Measurements from ENCODE around the gene KIAA1217.

Gene KIAA1217

DNA sequence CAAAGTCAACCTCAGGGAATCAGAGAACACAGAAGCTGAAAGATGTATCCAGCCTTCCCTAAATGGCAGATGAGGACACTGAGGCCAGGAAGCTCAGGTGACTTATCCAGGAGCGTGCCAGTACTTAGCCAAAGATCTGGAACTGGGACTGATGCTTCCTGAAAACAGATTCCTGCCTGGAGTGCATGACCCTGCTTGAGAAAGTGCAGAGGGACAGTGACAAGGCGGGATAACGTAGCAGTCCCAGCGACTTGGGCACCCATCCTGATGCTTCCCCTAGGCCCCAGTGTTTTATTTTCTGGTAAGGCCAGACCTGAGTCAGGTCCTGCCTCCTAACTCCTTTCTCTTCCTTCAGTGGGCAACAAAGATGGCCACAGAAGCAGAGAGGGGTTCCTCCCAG, 48.6 kb downstream of the KIAA1217 start:
- in situ Hi-C loops (cut with HindIII; ENCODE audit: low pct_unique_long_range_greater_than_20kb, low sequenced_read_pairs): no loop called here
- TF ChIP-seq JUND (IDR thresholded peaks at IDR 0.05; ENCODE audit: low read depth): no peak
- DNase-seq (ENCODE audit: low read depth in 1 of 2, low spot score in 1 of 2): no peak

DNA sequence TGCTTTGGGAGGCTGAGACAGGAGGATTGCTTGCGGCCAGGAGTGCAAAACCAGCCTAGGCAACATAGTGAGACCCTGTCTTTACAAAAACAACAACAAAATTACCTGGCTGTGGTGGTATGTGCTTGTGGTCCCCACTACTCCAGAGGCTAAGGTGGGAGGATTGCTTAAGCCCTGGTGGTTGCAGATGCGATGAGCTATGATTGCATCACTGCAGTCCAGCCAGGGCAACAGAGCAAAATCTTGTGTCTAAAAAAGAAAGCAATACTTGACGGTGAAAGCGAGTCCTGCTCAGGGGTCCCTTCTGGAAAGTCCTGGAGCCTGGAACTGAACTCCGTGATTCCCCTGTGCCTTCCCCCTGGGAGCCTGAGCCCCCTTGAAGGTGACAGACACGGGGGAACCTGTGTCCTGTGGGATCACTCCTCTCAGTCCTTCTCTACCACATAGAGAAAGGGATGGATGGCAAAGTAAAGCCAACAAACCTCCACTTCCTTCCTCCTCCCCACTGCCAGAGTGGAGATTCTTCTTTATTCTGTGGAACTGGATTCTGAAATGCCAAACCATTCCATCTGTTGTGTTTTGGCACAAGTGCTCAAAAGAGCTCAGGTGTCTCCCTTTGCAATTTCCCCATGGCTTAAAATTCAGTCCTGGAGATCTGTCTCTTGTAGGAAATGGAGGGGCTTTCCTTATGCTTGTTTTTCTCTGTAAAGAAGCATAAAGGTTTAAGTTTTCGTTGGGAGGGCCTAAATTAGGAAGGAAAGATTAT, 50.6 kb downstream of the KIAA1217 start:
- in situ Hi-C loops (cut with HindIII; ENCODE audit: low pct_unique_long_range_greater_than_20kb, low sequenced_read_pairs): no loop called here
- no peak for TF ChIP-seq JUND (IDR thresholded peaks at IDR 0.05; ENCODE audit: low read depth)
- no peak for DNase-seq (ENCODE audit: low read depth in 1 of 2, low spot score in 1 of 2)

DNA sequence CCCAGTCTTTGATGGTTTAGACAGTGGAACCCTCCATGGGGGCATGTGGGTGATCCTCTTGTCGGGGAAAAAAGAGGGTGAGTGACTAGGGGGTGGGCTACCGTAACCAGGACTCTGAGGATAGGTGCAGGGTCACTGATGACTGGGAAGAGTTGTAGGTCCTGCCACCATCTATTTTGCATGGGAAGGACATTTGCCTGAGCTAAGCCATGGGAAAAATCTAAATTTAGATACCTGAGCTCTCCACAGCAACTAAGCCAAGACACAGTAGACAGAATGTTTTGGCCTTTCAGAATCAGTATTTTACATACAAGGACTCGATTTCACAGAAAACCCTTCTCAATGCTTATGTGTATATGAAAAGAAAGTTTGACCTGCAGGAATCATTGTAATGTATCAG, 52.7 kb downstream of the KIAA1217 start:
- no peak for DNase-seq (ENCODE audit: low read depth in 1 of 2, low spot score in 1 of 2)
- in situ Hi-C loops (cut with HindIII; ENCODE audit: low pct_unique_long_range_greater_than_20kb, low sequenced_read_pairs): no loop called here
- TF ChIP-seq JUND (IDR thresholded peaks at IDR 0.05; ENCODE audit: low read depth): no peak

DNA sequence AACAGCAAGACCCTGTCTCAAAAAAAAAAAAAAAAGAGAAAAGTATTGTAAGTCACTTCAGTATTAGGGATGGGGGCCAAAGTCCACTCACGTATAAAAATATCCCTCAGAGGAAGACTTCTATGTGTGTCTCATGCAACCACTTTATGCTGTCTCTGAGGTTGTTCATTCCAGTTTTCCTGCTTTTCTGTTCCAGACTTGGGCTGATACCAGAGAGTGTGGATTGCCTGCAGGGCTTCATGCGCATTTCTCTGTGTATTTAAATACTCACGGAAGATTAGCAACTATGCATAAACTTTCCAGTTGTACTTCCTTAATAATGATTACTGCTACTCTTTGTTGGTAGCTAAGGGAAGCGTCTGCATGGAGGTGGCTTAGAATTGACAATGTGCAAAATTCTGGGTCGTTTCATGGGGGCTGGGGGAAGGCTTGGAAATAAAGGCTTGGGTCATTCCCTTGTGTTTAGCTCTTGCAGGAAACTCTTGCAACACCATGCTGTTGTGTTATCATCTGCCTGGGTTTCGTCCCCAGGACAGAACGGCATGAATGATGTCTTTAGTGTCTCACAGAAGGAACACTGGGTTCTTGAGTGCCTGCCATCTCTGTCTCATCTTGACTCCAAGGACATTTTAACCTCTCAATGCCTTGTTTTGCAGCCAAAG, 54.1 kb downstream of the KIAA1217 start:
- in situ Hi-C loops (cut with HindIII; ENCODE audit: low pct_unique_long_range_greater_than_20kb, low sequenced_read_pairs): no loop called here
- TF ChIP-seq JUND (IDR thresholded peaks at IDR 0.05; ENCODE audit: low read depth): no peak

DNA sequence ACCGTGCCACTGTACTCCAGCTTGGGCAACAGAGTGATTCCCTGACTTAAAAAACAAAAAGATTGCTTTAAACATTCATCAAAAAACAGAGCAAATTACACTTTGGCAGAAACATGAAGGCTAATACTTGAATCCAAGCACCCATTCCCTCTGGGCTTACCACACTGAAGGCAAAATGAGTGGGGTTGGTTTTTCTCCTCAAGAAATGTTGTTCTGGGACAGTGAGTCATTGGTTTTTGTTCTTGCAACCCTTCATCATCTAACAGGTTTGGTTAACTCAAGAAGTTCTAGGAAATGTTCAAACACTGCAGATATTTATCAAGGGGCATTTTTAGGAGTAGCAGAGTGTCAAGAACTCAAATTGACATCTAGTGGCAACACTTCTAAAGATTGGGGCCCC, 60.5 kb downstream of the KIAA1217 start:
- no peak for DNase-seq (ENCODE audit: low read depth in 1 of 2, low spot score in 1 of 2)
- TF ChIP-seq JUND (IDR thresholded peaks at IDR 0.05; ENCODE audit: low read depth): no peak
- in situ Hi-C loops (cut with HindIII; ENCODE audit: low pct_unique_long_range_greater_than_20kb, low sequenced_read_pairs): no loop called here

More for the DNA sequence above, 54.1 kb downstream of the KIAA1217 start:
- DNase-seq (ENCODE audit: low read depth in 1 of 2, low spot score in 1 of 2): peak in 1 of 2 experiments; percentile 64

DNA sequence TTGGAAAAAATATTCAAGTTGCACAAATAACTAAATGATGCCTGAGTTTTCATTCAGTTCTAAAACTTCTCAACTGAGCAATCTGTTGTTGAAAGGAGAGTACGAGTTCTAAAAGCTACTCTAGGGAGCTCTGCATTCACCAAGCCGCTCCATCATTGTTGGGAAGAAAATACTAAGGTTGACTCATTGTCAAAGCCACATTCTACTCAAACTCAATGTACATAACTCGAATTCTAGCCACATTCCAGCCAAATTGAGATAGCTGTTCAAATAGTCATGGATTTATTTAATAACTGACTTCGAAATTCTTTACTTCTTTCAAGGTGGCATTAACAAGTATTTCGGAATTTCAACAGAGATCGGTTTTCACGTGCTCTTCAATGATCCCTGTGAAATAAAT, 63.4 kb downstream of the KIAA1217 start:
- in situ Hi-C loops (cut with HindIII; ENCODE audit: low pct_unique_long_range_greater_than_20kb, low sequenced_read_pairs): no loop called here
- no peak for TF ChIP-seq JUND (IDR thresholded peaks at IDR 0.05; ENCODE audit: low read depth)
- DNase-seq (ENCODE audit: low read depth in 1 of 2, low spot score in 1 of 2): no peak

DNA sequence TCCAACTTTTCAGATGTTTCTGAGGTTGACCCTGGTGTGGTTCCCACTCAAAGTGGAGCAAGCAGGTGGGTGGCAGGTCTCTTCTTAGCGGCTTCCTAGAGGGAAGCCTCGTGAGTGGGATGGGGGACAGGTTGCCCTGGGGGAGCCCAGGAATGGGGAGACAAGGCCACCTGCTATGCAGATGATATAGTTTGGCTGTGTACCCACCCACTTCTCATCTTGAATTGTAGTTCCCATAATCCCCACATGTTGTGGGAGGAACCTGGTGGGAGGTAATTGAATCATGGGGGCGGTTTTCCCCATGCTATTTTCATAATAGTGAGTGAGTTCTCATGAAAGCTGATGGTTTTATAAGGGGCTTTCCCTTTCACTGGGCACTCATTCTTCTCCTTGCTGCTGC, 68.3 kb downstream of the KIAA1217 start:
- in situ Hi-C loops (cut with HindIII; ENCODE audit: low pct_unique_long_range_greater_than_20kb, low sequenced_read_pairs): no loop called here
- no peak for TF ChIP-seq JUND (IDR thresholded peaks at IDR 0.05; ENCODE audit: low read depth)
- DNase-seq (ENCODE audit: low read depth in 1 of 2, low spot score in 1 of 2): no peak

DNA sequence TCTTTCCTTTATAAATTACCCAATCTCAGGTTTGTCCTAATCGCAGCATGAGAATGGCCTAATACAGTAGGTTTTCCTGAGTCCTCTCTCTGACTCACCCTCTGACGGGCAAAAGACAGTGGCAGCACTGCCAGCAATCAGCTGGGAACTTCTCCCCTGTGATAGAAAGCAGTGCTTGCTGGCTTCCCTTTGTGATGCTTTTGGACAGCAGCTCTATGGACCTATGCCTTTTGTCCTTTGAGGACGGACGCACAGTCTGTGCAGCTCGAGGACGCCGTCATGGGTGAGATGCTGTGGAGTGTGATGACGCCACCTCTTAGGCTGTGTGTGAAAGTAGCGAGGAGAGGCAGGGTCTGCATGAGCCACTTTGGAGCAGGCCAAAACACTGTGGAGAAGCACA, 68.8 kb downstream of the KIAA1217 start:
- TF ChIP-seq JUND (IDR thresholded peaks at IDR 0.05; ENCODE audit: low read depth): no peak
- DNase-seq (ENCODE audit: low read depth in 1 of 2, low spot score in 1 of 2): no peak
- in situ Hi-C loops (cut with HindIII; ENCODE audit: low pct_unique_long_range_greater_than_20kb, low sequenced_read_pairs): no loop called here

DNA sequence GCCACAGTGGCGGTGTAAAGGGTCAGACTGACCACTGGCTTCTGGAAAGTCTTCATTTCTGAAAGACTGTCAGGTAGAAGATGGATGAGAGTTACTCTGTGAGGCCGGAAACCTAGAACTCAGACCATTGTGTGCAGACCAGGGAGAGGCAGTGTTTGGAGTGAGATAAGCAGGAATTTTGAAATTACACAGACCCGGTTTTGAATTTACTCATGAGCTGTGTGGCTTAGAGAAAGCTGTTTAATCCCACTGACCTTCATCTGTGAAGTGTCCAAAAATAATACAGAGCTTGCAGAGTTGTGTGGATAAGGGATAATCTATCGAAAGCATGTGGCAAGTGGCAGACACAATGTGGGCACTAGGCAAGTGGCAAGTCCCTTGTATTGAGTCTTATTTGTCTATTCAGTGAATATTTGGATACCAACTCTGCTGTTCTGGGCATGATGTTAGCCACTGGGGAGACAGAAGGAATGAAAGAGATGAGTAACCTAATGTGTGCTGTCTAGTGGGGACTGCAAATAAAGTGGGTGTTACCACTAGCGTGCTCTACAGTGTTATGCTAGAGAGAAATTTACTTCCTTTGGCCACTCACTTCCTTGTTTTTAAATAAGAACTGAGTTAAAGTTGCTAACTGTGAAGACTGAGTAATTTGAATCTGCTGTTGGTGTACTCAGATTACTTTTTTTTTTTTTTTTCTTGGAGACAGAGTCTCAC, 69.4 kb downstream of the KIAA1217 start:
- no peak for TF ChIP-seq JUND (IDR thresholded peaks at IDR 0.05; ENCODE audit: low read depth)
- DNase-seq (ENCODE audit: low read depth in 1 of 2, low spot score in 1 of 2): no peak
- in situ Hi-C loops (cut with HindIII; ENCODE audit: low pct_unique_long_range_greater_than_20kb, low sequenced_read_pairs): no loop called here

DNA sequence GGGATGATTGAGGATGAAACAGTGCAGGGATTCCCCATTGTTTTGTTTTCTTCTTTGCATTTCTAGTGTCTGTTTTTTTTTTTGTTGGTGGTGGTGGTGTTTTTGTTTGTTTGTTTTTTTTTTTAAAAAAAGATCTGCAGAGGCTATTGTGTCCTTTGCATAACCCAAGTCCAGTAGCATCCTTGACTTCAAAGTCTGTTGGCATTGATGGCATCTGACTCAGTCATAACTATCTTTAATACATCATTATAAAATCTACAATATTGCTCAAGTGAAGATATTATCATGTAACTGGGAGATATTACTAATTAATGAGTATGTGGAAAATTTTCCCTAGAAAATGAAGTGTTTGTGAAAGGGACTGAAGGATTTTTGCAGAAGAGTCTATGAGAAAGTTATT, 70.2 kb downstream of the KIAA1217 start:
- TF ChIP-seq JUND (IDR thresholded peaks at IDR 0.05; ENCODE audit: low read depth): no peak
- no peak for DNase-seq (ENCODE audit: low read depth in 1 of 2, low spot score in 1 of 2)
- in situ Hi-C loops (cut with HindIII; ENCODE audit: low pct_unique_long_range_greater_than_20kb, low sequenced_read_pairs): no loop called here

DNA sequence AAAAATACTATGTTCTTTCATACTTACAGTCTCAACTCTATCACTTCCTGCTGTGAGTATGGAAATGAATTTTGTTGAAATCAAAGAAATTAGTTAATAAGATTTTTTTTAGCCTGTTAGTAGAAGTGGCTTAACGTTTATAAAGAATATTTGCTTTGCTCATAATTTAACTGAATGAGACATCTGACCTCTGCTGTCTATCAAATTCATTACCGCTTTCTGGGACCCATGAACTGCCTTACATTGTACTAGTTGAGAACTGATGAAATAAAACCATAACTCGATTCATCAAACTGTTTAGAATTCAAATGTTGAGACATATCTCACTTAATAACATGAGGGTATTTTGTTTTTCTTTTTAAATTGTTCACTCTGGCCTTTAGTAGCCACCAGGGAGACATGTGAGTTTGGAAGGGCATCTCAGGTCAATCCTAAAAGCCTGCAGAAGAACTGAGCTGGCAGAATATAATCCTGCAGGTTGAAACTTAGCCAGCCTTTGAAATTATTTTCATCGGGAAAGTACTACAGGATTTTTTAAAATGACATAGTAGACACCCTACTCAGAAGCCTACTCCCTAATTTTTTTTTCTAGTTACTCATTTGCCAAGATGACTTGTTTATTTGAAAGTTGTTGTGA, 78.7 kb downstream of the KIAA1217 start:
- DNase-seq (ENCODE audit: low read depth in 1 of 2, low spot score in 1 of 2): no peak
- TF ChIP-seq JUND (IDR thresholded peaks at IDR 0.05; ENCODE audit: low read depth): no peak
- in situ Hi-C loops (cut with HindIII; ENCODE audit: low pct_unique_long_range_greater_than_20kb, low sequenced_read_pairs): no loop called here

DNA sequence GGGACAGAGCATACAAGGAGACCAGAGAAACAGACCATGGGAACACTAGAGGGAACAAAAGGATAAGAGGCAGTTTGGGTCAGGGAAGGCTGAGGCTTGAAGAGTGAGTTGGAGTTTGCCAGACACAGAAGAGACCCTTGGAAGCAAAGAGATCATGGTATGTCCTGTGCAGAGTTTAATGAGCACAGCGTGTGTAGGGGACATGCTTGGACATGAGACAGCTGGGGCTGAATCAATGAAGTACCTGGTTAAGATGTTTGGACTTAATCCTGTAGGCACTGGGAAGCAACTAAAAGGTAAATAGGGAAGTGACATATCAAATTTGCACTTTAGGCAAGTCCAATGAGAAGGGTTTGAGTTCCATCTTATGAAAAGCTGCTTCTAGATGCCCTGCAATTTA, 79.6 kb downstream of the KIAA1217 start:
- no peak for DNase-seq (ENCODE audit: low read depth in 1 of 2, low spot score in 1 of 2)
- no peak for TF ChIP-seq JUND (IDR thresholded peaks at IDR 0.05; ENCODE audit: low read depth)

DNA sequence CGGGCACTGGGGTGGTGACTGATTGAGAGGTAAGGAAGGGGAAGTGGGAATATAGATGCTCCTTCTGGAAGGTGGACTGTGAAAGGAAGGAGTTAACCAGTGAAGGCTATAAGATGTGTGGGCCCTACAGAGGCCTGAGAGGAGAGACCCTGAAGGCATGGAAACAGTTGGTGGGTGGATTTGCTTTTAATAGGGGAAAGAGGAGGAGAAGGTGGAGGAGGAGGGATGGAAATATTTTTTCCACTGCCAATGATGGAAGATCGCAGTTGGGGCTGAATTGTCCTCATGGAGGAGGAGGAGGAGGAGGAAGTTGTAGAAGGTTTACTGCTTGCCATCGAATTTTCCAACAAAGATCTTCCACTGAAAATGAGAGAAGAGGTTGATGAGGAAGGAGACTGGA, 80.3 kb downstream of the KIAA1217 start:
- no peak for DNase-seq (ENCODE audit: low read depth in 1 of 2, low spot score in 1 of 2)
- in situ Hi-C loops (cut with HindIII; ENCODE audit: low pct_unique_long_range_greater_than_20kb, low sequenced_read_pairs): no loop called here
- no peak for TF ChIP-seq JUND (IDR thresholded peaks at IDR 0.05; ENCODE audit: low read depth)

More for the DNA sequence above, 79.6 kb downstream of the KIAA1217 start:
- in situ Hi-C loops (cut with HindIII; ENCODE audit: low pct_unique_long_range_greater_than_20kb, low sequenced_read_pairs): no loop called here
